ENCODE results near the gene D2HGDH. TPM values are rescaled to one million over a fixed set of nuclear protein-coding genes. Genes with fewer than 3 reads are reported as not detected.

Gene D2HGDH
- total and polyA plus RNA-seq, 10 donors, result 18.8 to 69.8 (median 38.0) TPM

DNA sequence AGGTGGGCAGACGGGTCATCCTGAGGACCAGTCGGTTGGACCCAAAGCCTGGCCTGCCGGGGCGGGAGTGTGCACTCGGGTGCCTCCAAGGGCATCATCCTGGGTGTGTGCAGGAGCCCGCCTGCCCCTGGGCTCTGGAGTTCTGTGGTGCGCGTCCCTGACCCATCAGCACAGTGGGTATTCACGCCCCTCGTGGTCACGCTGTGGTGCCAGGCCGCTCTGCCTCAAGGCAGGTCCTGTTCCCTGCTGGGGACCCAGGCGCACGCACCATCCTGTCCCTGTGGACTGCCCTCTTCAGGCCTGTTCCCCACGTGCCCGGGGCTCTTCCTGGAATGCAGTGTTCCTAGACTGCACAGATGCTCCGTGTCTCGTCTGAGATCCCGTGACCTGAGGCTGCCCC lies 14.3 kb upstream of the D2HGDH start:
- DNase-seq, result no peak
- intact Hi-C loops (cut with DNase I; ENCODE audit: low total_unique reads), result no loop called here
- Histone ChIP-seq H3K9me3 (peaks cover 0 to 16% (median 4%) of the 10 kb centered on the region in 8 donors), H3K27me3 (replicated peaks in 1 of 7) (no peaks in the 10 kb centered on the region), H3K4me3 (no peak overlapping the region), H3K36me3 (peaks cover 0 to 100% (median 60%) of the 10 kb centered on the region in 6 donors), H3K4me1 (no peaks in the 10 kb centered on the region), H3K27ac (no peak overlapping the region)
- TF ChIP-seq POLR2AphosphoS5 (IDR thresholded peaks at IDR 0.05), result peak in 1 of 3 donors; percentile 42
- TF ChIP-seq, protein P1, sequence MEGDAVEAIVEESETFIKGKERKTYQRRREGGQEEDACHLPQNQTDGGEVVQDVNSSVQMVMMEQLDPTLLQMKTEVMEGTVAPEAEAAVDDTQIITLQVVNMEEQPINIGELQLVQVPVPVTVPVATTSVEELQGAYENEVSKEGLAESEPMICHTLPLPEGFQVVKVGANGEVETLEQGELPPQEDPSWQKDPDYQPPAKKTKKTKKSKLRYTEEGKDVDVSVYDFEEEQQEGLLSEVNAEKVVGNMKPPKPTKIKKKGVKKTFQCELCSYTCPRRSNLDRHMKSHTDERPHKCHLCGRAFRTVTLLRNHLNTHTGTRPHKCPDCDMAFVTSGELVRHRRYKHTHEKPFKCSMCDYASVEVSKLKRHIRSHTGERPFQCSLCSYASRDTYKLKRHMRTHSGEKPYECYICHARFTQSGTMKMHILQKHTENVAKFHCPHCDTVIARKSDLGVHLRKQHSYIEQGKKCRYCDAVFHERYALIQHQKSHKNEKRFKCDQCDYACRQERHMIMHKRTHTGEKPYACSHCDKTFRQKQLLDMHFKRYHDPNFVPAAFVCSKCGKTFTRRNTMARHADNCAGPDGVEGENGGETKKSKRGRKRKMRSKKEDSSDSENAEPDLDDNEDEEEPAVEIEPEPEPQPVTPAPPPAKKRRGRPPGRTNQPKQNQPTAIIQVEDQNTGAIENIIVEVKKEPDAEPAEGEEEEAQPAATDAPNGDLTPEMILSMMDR (IDR thresholded peaks at IDR 0.05 in 8 of 11, conservative IDR thresholded peaks at IDR 0.05 in 3 of 11), result no peak
- WGBS, 5 donors, result 96 to 97% (median 96%) methylated on average over 14 to 19 of the region's 19 CpGs; no CpG with 5 or more reads in 1 of the 5 donors

DNA sequence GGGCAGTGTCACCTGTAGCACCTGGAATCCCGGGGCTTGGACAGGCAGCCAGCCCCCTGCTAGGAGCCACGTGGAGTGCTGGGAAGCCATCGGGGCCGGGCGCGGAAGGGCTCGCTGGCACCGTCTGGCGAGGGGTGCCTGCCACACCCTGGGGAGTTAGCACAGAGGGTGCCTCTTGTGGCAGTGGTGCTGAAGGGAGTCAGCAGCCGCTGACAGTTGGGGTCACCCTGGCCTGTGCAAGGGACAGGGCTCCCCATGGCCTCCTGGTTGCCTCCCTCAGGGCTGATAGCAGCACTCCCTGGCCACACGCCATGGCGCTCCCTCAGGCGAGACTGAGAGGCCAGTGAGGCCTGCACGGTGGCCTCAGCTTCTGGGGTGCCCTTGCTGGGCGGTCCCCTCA lies 13.9 kb upstream of the D2HGDH start:
- Histone ChIP-seq H3K36me3 (peaks cover 0 to 100% (median 62%) of the 10 kb centered on the region in 6 donors), H3K27me3 (replicated peaks in 1 of 7) (no peaks in the 10 kb centered on the region), H3K4me3 (no peak overlapping the region), H3K27ac (no peak overlapping the region), H3K4me1 (no peaks in the 10 kb centered on the region), H3K9me3 (peaks cover 0 to 16% (median 4%) of the 10 kb centered on the region in 8 donors)
- DNase-seq, result no peak
- TF ChIP-seq POLR2A (IDR thresholded peaks at IDR 0.05) (no peak), POLR2AphosphoS5 (IDR thresholded peaks at IDR 0.05) (no peak)
- TF ChIP-seq, protein P1 (IDR thresholded peaks at IDR 0.05 in 8 of 11, conservative IDR thresholded peaks at IDR 0.05 in 3 of 11), result no peak
- 90 to 100% (median 95%) methylated on average over 10 to 15 of the region's 15 CpGs for WGBS, 5 donors
- intact Hi-C loops (cut with DNase I; ENCODE audit: low total_unique reads), result no loop called here

DNA sequence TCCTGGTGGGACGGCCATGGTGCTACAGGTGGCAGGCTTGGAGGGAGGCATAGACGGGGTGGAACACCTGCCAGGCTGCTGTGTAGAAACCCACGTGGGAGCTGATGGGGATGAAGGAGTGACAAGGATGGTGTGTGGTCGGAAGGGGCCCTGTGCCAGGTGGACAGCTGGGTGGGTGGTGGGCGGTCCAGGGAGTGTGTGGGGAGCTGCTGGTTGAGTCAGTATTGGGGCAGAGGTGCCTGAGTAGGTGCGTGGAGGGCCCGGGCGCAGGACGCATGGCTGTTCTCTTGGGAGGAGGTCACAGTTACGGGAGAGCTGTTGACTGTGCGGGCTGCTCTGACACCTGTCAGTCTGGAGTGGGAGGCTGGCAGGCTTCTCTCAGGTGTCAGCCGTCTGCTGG lies 12.6 kb upstream of the D2HGDH start:
- Histone ChIP-seq H3K9me3 (peaks cover 0 to 16% (median 4%) of the 10 kb centered on the region in 8 donors), H3K4me3 (no peak overlapping the region), H3K4me1 (no peaks in the 10 kb centered on the region), H3K27ac (no peak overlapping the region), H3K36me3 (peaks cover 0 to 100% (median 65%) of the 10 kb centered on the region in 6 donors), H3K27me3 (replicated peaks in 1 of 7) (no peaks in the 10 kb centered on the region)
- TF ChIP-seq POLR2AphosphoS5 (IDR thresholded peaks at IDR 0.05) (peak in 1 of 3 donors; percentile 25), POLR2A (IDR thresholded peaks at IDR 0.05) (no peak)
- TF ChIP-seq, protein P1 (IDR thresholded peaks at IDR 0.05 in 8 of 11, conservative IDR thresholded peaks at IDR 0.05 in 3 of 11), result no peak
- WGBS, 5 donors, result 88 to 96% (median 92%) methylated on average over 12 of the region's 12 CpGs
- intact Hi-C loops (cut with DNase I; ENCODE audit: low total_unique reads), result no loop called here
- no peak for DNase-seq

DNA sequence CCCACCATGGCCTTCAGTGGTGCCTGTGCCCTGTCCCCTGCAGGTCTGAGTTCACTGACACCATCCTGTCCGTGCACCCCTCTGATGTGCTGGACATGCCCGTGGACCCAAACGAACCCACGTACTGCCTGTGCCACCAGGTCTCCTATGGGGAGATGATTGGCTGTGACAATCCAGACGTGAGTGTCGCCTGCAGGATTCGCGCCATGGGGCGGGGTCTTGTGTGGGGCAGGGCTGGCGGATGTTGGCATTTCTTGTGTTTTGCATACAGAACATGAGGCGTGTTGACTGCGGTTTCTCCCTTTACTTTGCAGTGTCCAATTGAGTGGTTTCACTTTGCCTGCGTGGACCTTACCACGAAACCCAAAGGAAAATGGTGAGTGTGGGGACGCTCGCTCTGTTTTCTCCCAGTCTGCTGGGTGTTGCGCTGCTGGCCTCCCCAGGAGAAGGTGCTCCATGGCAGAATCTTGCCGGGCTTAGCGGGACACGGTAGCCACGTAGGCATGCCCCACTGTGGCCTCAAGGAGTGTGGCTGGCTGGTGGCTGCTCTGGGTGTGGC lies 11.5 kb upstream of the D2HGDH start:
- WGBS, 5 donors, result 96 to 98% (median 97%) methylated on average over 17 to 21 of the region's 21 CpGs
- Histone ChIP-seq H3K9me3 (peaks cover 0 to 16% (median 4%) of the 10 kb centered on the region in 8 donors), H3K4me1 (no peaks in the 10 kb centered on the region), H3K36me3 (peaks cover 0 to 89% (median 58%) of the 10 kb centered on the region in 6 donors), H3K4me3 (no peak overlapping the region), H3K27me3 (replicated peaks in 1 of 7) (no peaks in the 10 kb centered on the region), H3K27ac (no peak overlapping the region)
- no peak for TF ChIP-seq POLR2AphosphoS5 (IDR thresholded peaks at IDR 0.05)
- TF ChIP-seq, protein P1 (IDR thresholded peaks at IDR 0.05 in 8 of 11, conservative IDR thresholded peaks at IDR 0.05 in 3 of 11), result no peak
- TF ChIP-seq POLR2A (IDR thresholded peaks at IDR 0.05), result no peak
- DNase-seq, result no peak
- intact Hi-C loops (cut with DNase I; ENCODE audit: low total_unique reads), result no loop called here

Data from spleen (tissue), 11 donors.